GM19324 (cell line): ENCODE measurements around the gene PTGDS.
"Not testable (repeated sequence)": the region's sequence is repeated elsewhere in the genome, so short reads cannot be mapped to it uniquely, and the experiment has no call there.

ENCODE experiments used
- ATAC-seq: cut with Tn5 transposase; IDR thresholded peaks from one replicate; pipeline ENCODE4 v1.9.1; 2021; ENCODE audit warnings: mild to moderate bottlenecking, moderate library complexity; ENCODE audit not compliant: unreplicated experiment, low FRiP score

Gene PTGDS

GRCh38 chr9:136985853-136986252 is 8.5 kb downstream of the PTGDS start:
- no peak for ATAC-seq

DNA sequence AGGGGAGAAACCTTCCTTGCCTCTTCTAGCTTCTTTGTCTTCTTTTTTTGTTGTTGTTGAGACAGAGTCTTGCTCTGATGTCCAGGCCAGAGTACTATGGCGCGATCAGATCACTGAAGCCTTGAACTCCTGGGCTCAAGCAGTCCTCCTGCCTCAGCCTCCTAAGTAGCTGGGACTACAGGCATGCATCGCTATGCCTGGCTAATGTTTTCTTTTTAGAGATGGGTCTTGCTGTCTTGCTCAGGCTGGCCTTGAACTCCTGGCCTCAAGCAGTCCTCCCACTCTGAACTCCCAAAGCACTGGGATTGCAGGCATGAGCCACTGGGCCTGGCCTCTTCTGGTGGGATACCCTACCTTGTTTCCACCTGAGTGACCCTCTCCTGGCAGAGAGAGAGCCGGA is 11.6 kb downstream of the PTGDS start:
- no peak for ATAC-seq

DNA sequence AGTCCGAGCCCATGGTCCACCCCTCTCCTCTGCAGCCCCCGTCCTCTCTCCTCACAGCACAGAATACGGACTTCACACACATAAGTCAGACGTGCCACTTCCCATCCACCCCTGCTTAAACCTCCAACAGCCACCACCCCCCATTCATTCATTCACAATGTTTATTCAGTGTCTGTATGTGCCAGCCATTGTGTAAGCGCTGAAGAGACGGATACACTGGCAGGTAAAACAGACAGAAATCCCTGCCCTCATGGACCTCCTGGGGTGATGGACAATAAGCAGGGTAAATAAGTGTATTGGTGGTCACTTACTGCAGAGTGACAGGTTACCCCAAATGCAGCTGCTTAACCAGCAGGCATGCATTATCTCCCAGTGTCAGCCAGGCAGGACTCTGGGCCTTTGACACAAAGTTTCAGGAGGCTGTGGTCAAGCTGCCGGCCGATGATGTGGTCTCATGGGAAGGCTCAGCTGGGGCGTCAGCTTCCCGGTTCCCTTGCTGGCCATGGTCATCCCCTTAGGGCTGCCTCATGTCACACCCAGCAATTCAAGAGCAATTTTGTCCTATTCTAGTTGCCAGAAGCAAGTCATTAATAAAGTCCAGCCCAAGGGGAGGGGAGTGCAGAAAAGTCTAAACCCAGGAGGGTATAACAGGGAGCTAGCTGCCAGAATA is 13.1 kb downstream of the PTGDS start:
- ATAC-seq: no peak

DNA sequence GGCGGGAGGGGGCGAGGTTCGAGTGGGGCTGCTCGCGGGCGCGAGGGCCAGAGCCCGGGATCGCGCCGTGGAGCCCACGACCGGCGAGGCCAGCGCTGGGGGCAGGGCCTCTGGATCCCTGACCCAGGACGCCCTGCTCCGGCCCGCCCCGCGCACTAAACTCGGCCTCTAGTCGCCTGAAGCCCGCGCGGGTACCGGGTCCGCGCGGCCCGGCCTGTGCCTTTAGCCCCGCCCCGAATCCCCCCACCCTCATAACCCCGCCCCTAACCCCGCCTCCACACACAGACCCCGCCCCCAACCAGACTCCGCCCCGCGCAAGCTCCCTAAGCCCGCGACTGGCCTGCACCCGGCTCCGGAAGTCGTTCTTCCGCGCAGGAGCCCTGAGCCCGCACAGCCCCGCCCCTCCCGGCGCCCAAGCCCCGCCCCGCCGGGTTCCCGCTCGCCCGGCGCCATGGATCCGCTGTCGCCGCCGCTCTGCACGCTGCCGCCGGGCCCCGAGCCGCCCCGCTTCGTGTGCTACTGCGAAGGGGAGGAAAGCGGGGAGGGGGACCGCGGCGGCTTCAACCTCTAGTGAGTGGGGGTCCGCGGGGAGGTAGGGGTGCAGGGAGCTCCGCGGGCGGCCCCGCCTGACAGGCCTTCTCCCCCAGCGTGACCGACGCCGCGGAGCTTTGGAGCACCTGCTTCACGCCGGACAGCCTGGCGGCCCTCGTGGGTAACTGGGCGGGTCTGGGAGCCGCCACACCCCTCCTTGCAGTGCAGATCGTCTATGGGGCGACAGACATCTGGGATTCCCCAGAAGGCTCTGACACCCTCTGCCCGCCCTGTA is 14.9 kb downstream of the PTGDS start, which contains the start of gene PAXX:
PAXX (plus strand) TSS at position 430 of the 826 bp plus-strand sequence; CDS start at position 452, 22 bp downstream.
- peak; percentile 86 for ATAC-seq

DNA sequence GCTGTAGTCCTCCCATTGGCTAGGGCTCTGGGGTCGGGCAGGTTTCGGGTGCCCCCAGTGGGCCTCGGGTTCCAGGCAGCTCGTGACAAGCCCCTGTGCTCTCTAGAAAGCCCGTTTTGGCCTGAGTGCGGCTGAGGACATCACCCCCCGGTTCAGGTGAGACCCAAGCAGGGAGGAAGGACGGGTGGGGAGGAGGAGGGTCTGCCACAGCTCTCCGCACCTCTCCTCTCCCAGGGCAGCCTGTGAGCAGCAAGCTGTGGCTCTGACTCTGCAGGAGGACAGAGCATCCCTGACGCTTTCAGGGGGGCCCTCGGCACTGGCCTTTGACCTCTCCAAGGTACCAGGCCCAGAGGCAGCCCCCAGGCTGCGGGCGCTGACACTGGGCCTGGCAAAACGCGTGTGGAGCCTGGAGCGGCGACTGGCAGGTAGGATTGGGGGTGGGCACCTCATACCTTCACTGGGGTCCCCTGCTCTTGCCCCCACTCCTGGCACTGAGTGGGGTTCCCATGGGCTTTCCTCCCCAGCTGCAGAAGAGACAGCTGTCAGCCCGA is 15.6 kb downstream of the PTGDS start:
- no peak for ATAC-seq

DNA sequence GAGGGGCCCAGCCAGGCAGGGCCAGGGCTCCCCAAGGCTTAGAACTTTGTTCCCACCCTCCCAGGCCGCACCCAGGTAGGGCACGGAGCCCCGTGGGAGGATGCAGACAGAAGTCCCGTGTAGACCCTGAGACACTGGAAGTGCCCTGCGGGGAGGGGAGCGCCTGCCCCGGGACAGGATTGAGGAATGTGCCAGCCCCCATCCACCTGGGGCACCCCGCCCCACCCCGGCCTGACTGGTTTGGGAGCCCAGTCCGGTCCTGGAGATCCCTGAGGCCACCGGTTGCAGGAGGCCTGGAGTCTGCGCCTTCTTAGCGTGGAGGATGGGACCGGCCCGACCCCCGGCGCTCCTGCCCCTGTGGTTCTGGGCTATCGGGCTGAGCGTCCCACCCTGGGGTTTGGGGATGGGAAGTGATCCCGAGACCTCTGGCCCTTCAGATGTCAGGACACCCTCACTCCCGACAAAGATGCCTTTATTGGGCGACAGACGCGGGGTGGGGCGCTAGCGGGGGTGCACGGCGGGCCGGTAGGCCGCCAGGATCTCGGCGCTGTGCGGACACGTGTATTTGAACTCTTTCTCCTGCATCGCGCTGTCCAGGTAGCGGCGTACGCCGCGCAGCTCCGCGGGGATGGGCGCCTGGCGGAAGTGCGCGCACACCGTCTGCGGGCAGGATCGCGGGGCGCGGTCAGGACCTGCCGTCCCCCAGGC is 17.0 kb downstream of the PTGDS start:
- ATAC-seq: no peak

GRCh38 chr9:136994888-136995230 is 17.6 kb downstream of the PTGDS start:
- no peak for ATAC-seq

- no peak for ATAC-seq
Observed at GRCh38 chr9:136995362-136995761, 18.1 kb downstream of the PTGDS start.

DNA sequence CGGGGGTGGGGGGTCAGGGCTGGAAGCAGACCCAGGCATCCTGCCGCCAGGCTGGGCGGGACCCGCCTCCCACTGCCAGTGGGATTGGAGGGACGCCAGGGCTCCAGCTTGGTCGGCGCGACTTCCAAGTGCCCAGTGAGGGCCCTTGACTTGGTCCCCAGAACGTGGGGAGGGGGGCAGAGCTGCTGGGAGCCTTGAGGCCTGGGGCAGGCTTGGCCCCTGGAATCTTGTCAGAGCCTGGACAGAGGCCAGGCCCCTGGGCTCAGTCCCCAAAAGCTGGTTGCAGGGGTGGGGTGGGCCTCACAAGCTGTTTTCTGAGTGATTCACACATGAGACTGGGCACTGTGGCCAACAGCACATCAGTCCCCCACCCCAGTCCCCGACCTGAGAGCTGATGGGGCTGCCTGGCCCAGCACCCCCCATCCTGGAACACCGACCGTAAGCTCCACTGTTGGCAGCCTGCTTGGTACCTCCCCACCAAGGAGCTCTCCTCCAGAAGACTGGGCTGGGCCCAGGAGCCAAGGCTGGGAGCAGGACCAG is 18.5 kb downstream of the PTGDS start:
- no peak for ATAC-seq

GRCh38 chr9:136996361-136997292 is 19.3 kb downstream of the PTGDS start, which contains the start of gene CLIC3:
Gene CLIC3 (minus strand): TSS chr9:136996568. CDS start chr9:136996543, 25 bp downstream.
- no peak for ATAC-seq

- no peak for ATAC-seq
Observed at GRCh38 chr9:136997371-136997770, 20.1 kb downstream of the PTGDS start.

GRCh38 chr9:136997830-136998234 is 20.5 kb downstream of the PTGDS start:
- no peak for ATAC-seq

DNA sequence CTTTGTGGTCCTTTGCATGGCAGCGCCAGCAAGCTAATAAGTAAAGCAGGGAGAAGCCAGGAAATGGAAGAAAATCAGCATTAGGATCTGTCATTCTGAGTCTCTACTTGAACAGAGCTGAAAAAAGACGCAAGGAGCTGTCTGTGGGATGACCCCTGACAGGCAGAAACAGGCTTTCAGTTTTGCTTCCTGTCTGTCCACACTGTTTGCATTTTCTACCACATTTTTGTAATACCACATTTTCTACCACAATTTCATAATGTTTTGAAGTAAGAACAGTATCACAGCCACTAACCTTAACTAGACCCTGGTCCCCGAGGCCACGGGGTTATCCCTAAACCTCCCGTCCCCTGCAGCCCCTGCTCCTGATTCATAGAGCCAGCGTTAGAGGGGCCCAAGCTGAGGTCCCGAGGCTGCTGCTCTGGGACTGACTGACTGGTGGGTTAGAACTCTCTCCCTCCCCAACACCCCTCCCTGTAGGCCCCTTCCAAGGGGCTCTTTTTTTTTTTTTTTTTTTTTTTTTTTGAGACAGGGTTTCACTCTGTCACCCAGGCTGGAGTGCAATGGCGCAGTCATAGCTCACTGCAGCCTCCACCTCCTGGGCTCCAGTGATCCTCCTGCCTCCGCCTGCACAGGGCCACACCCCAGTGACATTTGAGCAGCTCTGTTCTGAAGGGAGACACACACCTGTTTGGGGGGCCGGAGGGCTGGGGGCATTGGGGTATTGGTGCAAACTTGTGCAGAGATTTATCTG is 23.1 kb downstream of the PTGDS start:
- ATAC-seq: peak; percentile 51

DNA sequence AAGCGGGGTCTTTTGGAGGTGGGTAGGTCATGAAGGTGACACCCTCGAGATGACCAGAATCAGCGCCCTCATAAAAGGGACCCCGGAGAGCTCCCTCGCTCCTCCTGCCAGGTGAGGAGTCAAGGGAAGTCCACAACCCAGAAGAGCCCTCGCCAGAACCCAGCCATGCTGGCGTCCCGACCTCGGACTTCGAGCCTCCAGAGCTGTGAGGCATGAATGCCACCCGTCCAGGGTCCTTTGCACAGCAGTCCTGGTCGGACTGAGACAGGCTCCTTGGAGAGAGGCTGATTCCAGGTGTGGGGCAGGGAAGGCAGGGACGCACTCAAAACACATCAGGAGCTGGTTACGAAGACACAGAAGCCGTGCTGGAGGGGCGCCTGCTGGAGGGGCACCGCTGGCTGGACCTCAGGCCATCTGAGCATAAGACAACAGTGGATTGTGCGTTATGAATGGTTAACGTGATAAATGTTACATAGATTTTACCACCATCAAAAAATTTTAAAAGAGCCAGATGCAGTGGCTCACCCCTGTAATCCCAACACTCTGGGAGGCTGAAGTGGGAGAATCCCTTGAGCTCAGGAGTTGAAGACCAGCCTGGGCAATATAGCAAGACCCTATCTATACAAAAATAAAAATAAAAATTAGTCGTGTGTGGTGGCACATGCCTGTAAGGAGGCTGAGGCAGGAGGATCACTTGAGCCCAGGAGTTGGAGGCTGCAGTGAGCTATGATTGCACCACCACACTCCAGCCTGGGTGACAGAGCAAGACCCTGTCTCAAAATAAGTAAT is 24.7 kb downstream of the PTGDS start:
- ATAC-seq: no peak

DNA sequence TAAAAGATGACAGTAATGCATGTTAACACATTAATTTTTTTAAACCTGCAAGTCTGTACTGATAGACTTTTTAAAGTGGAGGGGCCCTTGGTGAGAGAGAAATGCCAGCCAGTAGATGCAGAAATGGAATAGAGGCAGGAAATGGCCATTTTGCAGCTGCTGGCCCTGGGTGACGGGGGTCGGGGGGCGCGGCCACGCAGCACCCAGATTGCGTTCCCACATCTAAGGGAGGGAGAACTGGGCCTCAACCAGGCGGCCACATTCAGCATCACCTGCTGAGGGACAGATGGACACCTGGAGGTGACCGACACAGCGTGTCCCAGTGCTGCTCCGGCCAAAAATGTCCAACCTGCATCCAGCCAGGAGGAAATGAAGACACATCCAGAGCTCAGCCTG is 25.3 kb downstream of the PTGDS start:
- no peak for ATAC-seq

- not testable (repeated sequence) for ATAC-seq
Observed at GRCh38 chr9:137004285-137004684, 27.0 kb downstream of the PTGDS start.

DNA sequence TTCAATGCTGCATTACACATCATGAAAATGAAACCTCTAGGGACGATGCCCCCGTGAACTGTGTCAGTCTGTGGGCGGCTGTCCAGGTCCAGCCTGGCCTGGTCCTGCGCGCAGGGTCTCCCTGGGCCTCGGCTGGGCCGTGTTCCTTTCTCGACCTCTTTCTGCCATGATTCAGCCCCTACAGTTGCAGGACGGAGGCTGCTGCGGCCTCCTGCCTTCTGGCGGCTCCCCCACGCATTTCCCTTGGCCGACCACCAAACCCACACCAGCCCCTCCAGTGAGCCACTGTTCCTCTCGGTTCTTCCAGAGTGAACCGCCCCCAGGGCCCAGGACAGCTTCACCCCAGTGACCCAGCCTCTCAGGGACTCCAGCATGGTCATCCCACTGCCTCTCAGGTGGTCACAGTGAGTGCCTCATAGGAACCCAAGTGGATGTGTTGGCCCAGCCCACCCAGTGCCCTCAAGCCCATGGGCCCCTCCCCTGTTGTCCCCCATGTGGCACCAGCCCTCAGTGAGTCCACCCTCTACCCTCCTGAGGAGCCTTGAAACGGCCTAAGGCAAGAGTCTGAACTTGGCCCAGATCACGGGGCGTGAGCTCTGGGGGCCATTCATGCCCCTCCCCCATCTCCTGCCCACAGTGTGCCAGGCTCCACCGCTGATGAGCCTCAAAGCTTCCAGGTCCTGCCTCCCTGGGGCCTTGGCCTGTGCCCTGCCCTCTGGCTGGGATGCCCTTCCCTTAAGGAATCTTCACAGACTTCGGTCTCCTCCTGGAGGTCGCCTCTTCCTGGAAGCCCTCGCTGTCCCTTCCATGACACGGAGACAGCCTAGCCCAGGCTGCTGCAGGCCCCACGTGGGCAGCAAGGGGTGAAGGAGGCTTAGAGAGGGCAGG is 29.1 kb downstream of the PTGDS start:
- no peak for ATAC-seq
